DMS114 treated with DMSO at 0.1 percent for 48 hours (cell line): Measurements from ENCODE around the gene BIVM.

Experiments
- DNase-seq: peaks from one replicate; lab custom pipeline; 2025; ENCODE audit not compliant: unreplicated experiment; lab: John Stamatoyannopoulos, UW

The BIVM gene

GRCh38 chr13:102784483-102784882, 14.4 kb upstream of the BIVM start:
- DNase-seq: no peak

- no peak for DNase-seq
These were observed 10.2 kb upstream of the BIVM start for GRCh38 chr13:102788683-102789082.

- no peak for DNase-seq
These were observed 6.5 kb upstream of the BIVM start for GRCh38 chr13:102792396-102792795.

- DNase-seq: no peak
These were observed 5.1 kb upstream of the BIVM start for GRCh38 chr13:102793611-102794355.

- DNase-seq: no peak
These were observed 666 bp downstream of the BIVM start for GRCh38 chr13:102799426-102800144.

- DNase-seq: peak; percentile 19
These were observed 1.5 kb downstream of the BIVM start for GRCh38 chr13:102800145-102801041.

- DNase-seq: no peak
These were observed 6.8 kb downstream of the BIVM start for GRCh38 chr13:102805680-102806079.

GRCh38 chr13:102807699-102808098, 8.8 kb downstream of the BIVM start:
- no peak for DNase-seq

- no peak for DNase-seq
These were observed 13.8 kb downstream of the BIVM start for GRCh38 chr13:102812611-102813287.

GRCh38 chr13:102814025-102814607, 15.2 kb downstream of the BIVM start:
- no peak for DNase-seq

- no peak for DNase-seq
These were observed 15.9 kb downstream of the BIVM start for GRCh38 chr13:102814793-102815192.

GRCh38 chr13:102815788-102816187, 16.9 kb downstream of the BIVM start:
- DNase-seq: no peak

GRCh38 chr13:102816708-102817107, 17.8 kb downstream of the BIVM start:
- no peak for DNase-seq

- DNase-seq: no peak
These were observed 18.3 kb downstream of the BIVM start for GRCh38 chr13:102817241-102817640.

GRCh38 chr13:102817907-102818306, 19.0 kb downstream of the BIVM start:
- DNase-seq: no peak

GRCh38 chr13:102825400-102825799, 26.5 kb downstream of the BIVM start:
- no peak for DNase-seq

- DNase-seq: no peak
These were observed 27.2 kb downstream of the BIVM start for GRCh38 chr13:102825921-102826706.

- DNase-seq: no peak
These were observed 31.7 kb downstream of the BIVM start for GRCh38 chr13:102830646-102831045.

GRCh38 chr13:102836471-102836870, 37.6 kb downstream of the BIVM start:
- no peak for DNase-seq

GRCh38 chr13:102838273-102838672, 39.4 kb downstream of the BIVM start:
- DNase-seq: no peak
